Fibroblast of skin of left quadriceps (primary cell): Measurements from ENCODE around the gene SMIM9.

Source experiments
- DNase-seq, 2 experiments: peaks; one replicate each; pipeline ENCODE4 v3.0.0-alpha.2; 2013; ENCODE audit warnings: low read depth in 2 of 2

Gene SMIM9

GRCh38 chrX:154780968-154781367 lies 53.5 kb downstream of the SMIM9 start:
- no peak for DNase-seq

DNA sequence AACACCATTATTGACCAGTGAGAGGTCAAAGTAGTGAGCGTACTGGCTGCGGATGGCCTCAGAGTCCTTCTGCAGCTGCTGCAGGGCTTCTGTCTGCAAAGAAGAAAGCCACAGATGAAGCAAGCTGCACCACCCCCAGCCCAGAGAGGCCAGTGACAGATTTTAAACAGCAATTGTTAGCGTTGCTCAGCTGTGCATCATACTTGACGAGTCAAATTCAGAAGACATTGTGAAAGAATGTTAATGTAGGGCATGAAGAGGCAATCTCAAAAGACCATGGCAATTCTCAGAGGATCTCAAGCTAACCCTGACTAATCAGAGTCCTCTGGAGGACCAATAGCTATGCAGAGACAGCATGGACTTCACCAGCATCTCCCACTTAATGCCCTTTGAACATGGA lies 55.2 kb downstream of the SMIM9 start:
- DNase-seq = peak in 1 of 2 experiments; percentile 5

DNA sequence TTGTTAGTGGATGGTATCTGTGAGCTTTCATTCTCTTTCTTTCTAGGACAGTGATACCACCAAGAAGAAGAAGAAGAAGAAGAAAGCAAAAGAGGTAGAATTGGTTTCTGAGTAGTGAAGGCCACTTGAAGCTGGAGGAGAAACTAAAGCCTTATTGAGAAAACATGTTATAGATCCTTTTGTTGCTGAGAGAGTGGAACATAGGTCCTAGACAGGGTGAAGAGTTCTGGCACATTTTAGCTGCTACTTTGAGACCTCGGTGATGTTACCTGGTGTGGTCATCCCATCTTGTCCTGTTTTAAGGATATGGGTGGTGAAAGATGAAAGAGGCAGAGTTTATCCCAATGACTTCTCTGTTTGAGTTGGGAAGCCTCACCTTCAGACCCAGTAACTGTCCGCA lies 57.7 kb downstream of the SMIM9 start:
- DNase-seq = no peak

DNA sequence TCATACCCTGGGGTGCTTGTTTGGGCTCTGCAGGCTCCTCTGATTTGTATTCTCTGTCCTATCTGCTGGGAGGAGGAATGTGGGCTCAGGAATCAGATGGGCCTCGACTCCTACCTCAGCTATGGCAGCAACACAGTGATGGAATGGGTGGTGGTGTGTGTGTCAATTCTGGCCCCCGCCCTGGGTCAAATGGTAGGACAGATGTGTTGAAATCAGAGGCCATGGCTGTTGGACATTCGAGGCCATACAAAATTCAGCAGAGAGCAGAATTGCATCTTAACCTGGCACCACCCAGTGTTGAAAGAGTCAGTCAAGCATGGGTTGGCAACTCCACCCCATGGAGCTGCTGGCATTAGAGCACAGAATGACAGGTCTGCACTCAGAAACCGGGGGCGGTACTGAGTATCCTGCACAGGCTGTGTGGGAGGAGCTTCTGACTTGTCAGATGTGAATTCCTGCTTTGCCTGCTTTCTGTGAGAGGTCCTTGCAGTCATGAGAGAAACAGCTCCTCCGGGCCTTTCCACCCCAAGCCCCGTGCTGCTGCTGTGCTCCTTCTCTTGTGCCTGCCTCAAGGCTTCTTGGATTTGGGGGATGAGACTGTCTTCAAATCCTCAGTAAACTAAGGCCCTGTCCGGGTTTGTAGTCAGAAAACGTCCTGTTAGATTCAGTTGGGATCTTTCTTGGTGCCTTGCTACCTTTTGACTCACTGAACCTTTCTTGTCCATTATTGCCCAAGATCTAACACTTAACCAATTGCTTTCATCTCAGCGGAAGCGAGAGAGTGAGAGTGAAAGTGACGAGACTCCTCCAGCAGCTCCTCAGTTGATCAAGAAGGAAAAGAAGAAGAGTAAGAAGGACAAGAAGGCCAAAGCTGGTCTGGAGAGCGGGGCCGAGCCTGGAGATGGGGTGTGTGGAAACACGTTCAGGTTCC lies 58.8 kb downstream of the SMIM9 start:
- no peak for DNase-seq

GRCh38 chrX:154774622-154775021 lies 59.8 kb downstream of the SMIM9 start:
- DNase-seq = no peak
